ENCODE measurements around the gene BTBD10. TPM values are rescaled to one million over a fixed set of nuclear protein-coding genes. Genes with fewer than 3 reads are reported as not detected.

The BTBD10 gene
- total and polyA plus RNA-seq, 12 donors = 9.3 to 39.8 (median 21.9) TPM

DNA sequence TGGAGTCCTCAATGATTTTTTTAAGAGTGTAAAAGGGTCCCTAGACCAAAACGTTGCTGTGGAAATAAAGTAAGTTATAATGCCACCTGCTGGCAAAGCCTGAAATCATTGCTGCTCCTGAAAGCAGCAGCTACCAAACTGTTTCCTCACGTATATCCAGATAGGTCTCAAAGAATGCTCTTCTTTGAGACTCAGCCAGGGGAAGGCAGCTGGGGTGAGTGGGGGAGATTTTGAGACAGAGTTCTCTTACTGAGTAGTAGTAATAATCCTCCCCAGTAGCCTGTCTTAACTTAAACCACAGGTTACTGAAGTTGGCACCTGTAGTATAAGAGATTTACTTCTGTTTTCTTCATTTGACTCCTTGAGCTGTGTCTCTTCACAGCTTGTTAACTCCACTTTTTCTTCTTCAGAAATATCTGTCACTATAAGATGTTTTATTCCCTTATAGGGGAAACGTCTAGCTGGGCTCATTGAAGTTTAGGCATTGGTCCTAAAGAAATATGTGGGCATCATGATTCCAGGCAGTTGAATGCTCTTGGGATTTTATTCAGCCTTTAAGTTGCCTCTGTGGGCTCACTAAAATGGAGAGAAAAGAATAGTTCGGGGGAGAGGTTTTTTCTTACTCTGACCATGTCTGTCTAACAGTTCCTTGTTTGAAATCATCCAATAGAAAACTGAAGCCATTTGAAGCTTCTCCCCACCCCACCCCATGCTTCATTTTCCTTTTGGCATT, 77.9 kb downstream of the BTBD10 start:
- H3K36me3 ChIP-seq (replicated peaks in 1 of 2) = peaks cover 0 to 71% of the 10 kb centered on the region in 2 donors
- DNase-seq = peak in 4 of 7 donors; percentile 17 to 48 (median 35)
- no peak overlapping the region for H3K4me3 ChIP-seq
- no peaks in the 10 kb centered on the region for H3K4me1 ChIP-seq (replicated peaks in 1 of 2)
- no peak overlapping the region for H3K27ac ChIP-seq
- H3K27me3 ChIP-seq = no peaks in the 10 kb centered on the region
- TF ChIP-seq, protein P1, sequence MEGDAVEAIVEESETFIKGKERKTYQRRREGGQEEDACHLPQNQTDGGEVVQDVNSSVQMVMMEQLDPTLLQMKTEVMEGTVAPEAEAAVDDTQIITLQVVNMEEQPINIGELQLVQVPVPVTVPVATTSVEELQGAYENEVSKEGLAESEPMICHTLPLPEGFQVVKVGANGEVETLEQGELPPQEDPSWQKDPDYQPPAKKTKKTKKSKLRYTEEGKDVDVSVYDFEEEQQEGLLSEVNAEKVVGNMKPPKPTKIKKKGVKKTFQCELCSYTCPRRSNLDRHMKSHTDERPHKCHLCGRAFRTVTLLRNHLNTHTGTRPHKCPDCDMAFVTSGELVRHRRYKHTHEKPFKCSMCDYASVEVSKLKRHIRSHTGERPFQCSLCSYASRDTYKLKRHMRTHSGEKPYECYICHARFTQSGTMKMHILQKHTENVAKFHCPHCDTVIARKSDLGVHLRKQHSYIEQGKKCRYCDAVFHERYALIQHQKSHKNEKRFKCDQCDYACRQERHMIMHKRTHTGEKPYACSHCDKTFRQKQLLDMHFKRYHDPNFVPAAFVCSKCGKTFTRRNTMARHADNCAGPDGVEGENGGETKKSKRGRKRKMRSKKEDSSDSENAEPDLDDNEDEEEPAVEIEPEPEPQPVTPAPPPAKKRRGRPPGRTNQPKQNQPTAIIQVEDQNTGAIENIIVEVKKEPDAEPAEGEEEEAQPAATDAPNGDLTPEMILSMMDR (IDR thresholded peaks at IDR 0.05) = peak; percentile 27 to 58 (median 42)
- no peak for TF ChIP-seq POLR2A (IDR thresholded peaks at IDR 0.05)
- intact Hi-C loops (cut with DNase I) = no loop called here
- 32 to 43% (median 37%) methylated on average over 4 of the region's 4 CpGs for WGBS, 4 donors
- H3K9me3 ChIP-seq (replicated peaks in 1 of 3) = no peaks in the 10 kb centered on the region

DNA sequence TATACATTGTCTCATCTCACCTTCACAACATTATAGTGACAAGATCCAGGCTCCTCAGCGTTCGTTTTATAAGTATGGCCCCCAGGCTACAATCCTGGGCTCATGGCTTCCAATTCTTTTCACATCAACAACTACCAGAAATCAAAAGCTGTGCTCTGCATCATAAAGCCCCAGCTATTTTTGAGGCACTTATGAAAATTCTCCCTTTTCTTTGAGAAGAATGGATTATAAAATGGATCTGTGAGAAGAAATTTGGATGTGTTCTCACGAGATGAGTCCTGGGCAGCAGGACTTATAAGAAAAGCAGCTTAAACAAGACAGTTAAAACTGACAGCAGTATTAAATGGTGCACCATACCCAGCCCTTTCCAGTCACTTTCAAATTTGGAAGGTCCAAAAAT, 80.3 kb downstream of the BTBD10 start:
- no peaks in the 10 kb centered on the region for H3K4me1 ChIP-seq (replicated peaks in 1 of 2)
- H3K27me3 ChIP-seq = no peaks in the 10 kb centered on the region
- intact Hi-C loops (cut with DNase I) = no loop called here
- H3K27ac ChIP-seq = no peak overlapping the region
- no peaks in the 10 kb centered on the region for H3K9me3 ChIP-seq (replicated peaks in 1 of 3)
- no peak for TF ChIP-seq POLR2A (IDR thresholded peaks at IDR 0.05)
- TF ChIP-seq, protein P1 (IDR thresholded peaks at IDR 0.05) = no peak
- WGBS, 4 donors = 87 to 94% (median 90%) methylated on average over 3 of the region's 3 CpGs
- H3K4me3 ChIP-seq = no peak overlapping the region
- no peak for DNase-seq
- H3K36me3 ChIP-seq (replicated peaks in 1 of 2) = peaks cover 0 to 73% of the 10 kb centered on the region in 2 donors

DNA sequence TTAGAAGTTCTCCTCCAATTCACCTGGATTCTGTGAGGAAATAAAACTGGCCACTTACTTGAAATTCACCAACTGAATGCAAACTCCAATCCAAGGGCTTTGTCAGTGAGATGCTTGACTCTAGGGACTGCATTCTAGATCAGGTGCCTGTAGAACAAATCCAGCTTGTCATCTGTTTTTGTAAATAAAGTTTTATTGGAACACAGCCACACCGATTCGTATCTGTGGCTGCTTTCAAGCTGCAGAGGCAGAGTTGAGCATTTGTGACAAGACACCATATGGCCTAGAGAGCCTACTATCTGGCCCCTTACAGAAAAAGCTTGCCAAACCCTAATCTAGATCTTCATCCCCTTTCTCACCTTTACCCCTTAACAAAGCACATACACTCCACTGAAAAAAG, 82.3 kb downstream of the BTBD10 start:
- H3K27me3 ChIP-seq = no peaks in the 10 kb centered on the region
- no peak for DNase-seq
- H3K27ac ChIP-seq = no peak overlapping the region
- 95 to 97% (median 97%) methylated on average over 2 of the region's 2 CpGs for WGBS, 4 donors
- H3K36me3 ChIP-seq (replicated peaks in 1 of 2) = peaks cover 0 to 76% of the 10 kb centered on the region in 2 donors
- H3K4me1 ChIP-seq (replicated peaks in 1 of 2) = no peaks in the 10 kb centered on the region
- no peaks in the 10 kb centered on the region for H3K9me3 ChIP-seq (replicated peaks in 1 of 3)
- intact Hi-C loops (cut with DNase I) = no loop called here
- no peak overlapping the region for H3K4me3 ChIP-seq
- TF ChIP-seq POLR2A (IDR thresholded peaks at IDR 0.05) = no peak
- TF ChIP-seq, protein P1 (IDR thresholded peaks at IDR 0.05) = no peak

DNA sequence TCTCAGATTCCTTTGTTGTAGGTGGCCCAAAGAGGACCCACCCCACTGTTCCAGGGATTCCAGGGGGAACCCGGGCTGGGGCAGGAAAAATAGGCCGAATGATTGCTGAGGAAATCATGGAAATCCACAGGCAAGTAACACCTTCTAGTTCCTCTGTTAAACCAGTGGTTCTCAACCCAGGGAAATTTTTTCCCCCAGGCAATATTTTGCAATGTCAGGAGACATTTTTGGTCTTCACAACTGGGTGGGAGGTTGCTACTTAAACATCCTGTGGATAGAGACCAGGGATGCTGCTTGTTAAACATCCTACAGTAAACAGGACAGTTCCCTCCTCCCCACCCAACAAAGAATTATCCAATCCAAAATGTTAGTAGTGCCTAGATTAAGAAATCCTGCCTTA, 84.7 kb downstream of the BTBD10 start:
- TF ChIP-seq, protein P1 (IDR thresholded peaks at IDR 0.05) = no peak
- no peak for TF ChIP-seq POLR2A (IDR thresholded peaks at IDR 0.05)
- 90 to 100% (median 96%) methylated on average over 2 of the region's 2 CpGs for WGBS, 4 donors
- H3K36me3 ChIP-seq (replicated peaks in 1 of 2) = peaks cover 0 to 88% of the 10 kb centered on the region in 2 donors
- no peak overlapping the region for H3K27ac ChIP-seq
- no peaks in the 10 kb centered on the region for H3K4me1 ChIP-seq (replicated peaks in 1 of 2)
- DNase-seq = no peak
- no peak overlapping the region for H3K4me3 ChIP-seq
- H3K9me3 ChIP-seq (replicated peaks in 1 of 3) = no peaks in the 10 kb centered on the region
- intact Hi-C loops (cut with DNase I) = no loop called here
- no peaks in the 10 kb centered on the region for H3K27me3 ChIP-seq

All from adrenal gland (tissue), 12 donors.